Measurements from ENCODE around the gene CD8B.

CD8B gene

DNA sequence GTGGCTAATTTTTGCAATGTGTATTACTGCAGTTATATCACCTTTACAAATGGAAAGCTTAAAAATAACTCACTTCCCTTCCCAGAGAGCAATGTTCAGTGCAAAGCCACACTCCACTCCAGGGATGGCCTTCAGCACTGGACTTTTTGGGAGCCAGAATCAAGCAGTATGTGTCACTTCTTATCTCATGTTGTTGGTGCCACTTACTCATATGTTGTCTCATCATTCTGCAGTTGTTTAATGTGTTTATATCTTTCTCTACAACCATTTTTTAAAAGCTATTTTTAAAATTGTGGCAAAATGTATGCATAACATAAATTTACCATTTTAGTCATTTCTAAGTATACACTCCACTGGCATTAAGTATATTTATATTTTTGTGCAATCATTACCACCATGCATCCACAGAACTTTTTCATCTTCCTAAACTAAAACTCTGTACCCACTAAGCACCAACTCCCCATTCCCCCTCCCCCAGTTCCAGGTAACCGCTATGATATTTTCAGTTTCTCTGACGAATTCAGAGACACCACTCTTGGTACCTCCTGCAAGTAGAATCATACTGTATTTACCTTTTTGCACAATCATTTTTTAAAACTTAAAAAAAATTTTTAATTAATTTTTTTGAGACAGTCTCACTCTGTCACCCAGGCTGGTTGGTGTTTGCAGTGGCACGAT lies 38.9 kb downstream of the CD8B start:
- H3K4me3 ChIP-seq (ENCODE audit: low read depth, low read length), result no peak overlapping the region
- TF ChIP-seq, protein P1, sequence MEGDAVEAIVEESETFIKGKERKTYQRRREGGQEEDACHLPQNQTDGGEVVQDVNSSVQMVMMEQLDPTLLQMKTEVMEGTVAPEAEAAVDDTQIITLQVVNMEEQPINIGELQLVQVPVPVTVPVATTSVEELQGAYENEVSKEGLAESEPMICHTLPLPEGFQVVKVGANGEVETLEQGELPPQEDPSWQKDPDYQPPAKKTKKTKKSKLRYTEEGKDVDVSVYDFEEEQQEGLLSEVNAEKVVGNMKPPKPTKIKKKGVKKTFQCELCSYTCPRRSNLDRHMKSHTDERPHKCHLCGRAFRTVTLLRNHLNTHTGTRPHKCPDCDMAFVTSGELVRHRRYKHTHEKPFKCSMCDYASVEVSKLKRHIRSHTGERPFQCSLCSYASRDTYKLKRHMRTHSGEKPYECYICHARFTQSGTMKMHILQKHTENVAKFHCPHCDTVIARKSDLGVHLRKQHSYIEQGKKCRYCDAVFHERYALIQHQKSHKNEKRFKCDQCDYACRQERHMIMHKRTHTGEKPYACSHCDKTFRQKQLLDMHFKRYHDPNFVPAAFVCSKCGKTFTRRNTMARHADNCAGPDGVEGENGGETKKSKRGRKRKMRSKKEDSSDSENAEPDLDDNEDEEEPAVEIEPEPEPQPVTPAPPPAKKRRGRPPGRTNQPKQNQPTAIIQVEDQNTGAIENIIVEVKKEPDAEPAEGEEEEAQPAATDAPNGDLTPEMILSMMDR (IDR thresholded peaks at IDR 0.05; ENCODE audit: low read depth, low read length), result no peak

GRCh38 chr2:86821842-86822241 lies 39.8 kb downstream of the CD8B start:
- H3K4me3 ChIP-seq (ENCODE audit: low read depth, low read length), result no peak overlapping the region
- TF ChIP-seq, protein P1 (IDR thresholded peaks at IDR 0.05; ENCODE audit: low read depth, low read length), result no peak

DNA sequence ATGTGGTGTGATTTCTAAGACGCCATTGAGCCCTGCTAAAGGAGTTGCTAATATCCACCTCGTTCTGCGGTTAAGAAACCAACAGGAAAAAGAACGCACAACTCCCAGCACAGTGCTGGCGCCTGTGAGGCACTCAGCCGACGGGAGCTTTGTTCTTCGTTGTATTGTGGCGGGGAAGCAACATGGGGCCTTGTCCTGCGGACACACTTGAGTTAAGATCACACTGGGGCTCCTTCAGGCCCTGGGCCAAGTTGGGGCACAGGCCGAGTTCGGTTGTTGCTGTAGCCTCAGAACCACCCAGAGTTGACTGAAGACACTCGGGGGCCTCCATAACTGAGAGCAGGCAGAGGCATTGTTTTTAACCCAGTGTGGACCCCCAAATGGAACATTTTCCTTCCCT lies 40.4 kb downstream of the CD8B start:
- TF ChIP-seq, protein P1 (IDR thresholded peaks at IDR 0.05; ENCODE audit: low read depth, low read length), result no peak
- 0 out of 2 replicates have a peak overlapping the region, but pooled peaks have one; percentile 17 for H3K4me3 ChIP-seq (ENCODE audit: low read depth, low read length)

DNA sequence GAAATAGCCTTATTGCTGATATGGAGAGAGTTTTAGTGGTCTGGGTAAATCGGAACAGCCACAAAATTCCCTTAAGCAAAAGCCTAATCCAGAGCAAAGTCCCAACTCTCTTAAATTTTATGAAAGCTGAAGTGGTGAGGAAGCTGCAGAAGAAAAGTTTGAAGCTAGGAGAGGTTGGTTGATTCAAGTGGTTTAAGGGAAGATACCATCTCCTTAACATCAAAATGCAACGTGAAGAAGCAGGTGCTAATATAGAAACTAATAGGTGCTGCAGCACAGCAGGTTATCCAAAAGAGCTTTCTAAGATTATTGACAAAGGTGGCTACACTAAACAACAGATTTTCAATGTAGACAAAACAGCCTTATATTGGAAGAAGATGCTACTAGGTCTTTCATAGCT lies 42.7 kb downstream of the CD8B start:
- no peak overlapping the region for H3K4me3 ChIP-seq (ENCODE audit: low read depth, low read length)
- TF ChIP-seq, protein P1 (IDR thresholded peaks at IDR 0.05; ENCODE audit: low read depth, low read length), result no peak

DNA sequence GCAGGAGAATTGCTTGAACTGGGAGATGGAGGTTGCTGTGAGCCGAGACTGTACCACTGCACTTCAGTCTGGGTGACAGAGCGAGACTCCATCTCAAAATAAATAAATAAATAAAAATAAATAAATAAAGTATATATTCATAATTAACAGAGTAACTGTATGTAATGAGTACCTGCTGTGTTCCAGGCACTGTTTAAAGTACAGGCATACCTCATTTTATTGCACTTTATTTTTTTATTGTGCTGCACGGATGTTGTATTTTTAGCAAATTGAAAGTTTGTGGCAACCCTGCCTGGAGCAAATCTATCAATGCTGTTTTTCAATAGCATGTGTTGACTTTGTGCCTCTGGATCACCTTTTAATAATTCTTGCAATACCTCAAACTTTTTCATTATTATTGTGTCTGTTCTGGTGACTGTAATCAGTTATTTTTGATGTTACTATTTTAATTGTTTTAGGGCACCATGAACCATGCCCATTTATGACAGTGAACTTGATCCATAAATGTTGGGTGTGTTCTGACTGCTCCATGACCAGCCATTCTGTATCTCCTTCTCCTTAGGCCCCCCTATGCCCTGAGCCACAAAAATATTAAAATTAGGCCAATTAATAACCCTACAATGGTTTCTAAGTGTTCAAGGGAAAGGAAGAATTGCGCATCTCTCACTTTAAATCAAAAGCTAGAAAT lies 43.4 kb downstream of the CD8B start:
- TF ChIP-seq, protein P1 (IDR thresholded peaks at IDR 0.05; ENCODE audit: low read depth, low read length), result no peak
- H3K4me3 ChIP-seq (ENCODE audit: low read depth, low read length), result no peak overlapping the region

- TF ChIP-seq, protein P1 (IDR thresholded peaks at IDR 0.05; ENCODE audit: low read depth, low read length), result no peak
- H3K4me3 ChIP-seq (ENCODE audit: low read depth, low read length), result no peak overlapping the region
Measured at GRCh38 chr2:86815611-86816010, 46.1 kb downstream of the CD8B start.

DNA sequence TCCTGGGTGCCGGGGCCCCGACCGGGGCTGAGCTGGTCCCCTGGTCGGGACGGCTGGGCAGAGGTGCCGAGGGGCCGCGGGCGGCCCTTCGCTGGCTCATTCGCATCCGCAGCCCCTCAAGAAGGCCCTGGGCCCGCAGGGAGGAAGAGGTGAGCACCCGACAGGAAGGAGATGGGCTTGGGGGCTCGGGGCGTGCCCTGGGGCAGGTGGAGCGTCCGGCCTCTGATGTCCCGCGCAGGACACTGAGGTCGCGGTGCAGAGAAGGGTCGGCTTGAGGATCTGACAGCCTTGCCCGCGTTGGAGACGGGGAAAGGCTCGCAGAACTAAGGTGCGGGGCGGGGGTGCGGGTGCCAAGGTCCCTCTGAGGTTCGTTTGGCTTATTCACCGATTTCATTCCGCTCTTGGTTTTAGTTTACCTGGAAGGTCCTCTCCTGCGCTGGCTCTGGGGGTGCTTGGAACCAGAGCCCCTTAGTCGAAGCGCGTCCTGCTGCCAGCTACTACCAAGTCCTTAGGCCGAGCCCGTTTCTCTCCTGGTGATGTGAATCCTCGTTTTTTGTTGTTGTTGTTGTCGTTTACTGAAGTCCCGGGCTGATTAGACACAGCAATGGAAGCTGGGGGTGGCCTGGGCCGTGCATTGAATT lies 52.1 kb downstream of the CD8B start:
- H3K4me3 ChIP-seq (ENCODE audit: low read depth, low read length), result no peak overlapping the region
- TF ChIP-seq, protein P1 (IDR thresholded peaks at IDR 0.05; ENCODE audit: low read depth, low read length), result no peak

Measured in WI38 (cell line).